ENCODE results near the gene NSRP1. TPM values are rescaled to one million over a fixed set of nuclear protein-coding genes. Genes with fewer than 3 reads are reported as not detected.

The NSRP1 gene
- total and polyA plus RNA-seq, 10 donors, result 15.5 to 39.8 (median 27.9) TPM

GRCh38 chr17:30091121-30091670 is 25.4 kb upstream of the NSRP1 start:
- 71 to 91% (median 80%) methylated on average over 4 of the region's 4 CpGs for WGBS, 5 donors
- peaks cover 0 to 9% (median 0%) of the 10 kb centered on the region in 7 donors for H3K27me3 ChIP-seq (replicated peaks in 1 of 7)
- no peak overlapping the region for H3K4me3 ChIP-seq
- no peak overlapping the region for H3K27ac ChIP-seq
- TF ChIP-seq CTCF (IDR thresholded peaks at IDR 0.05 in 8 of 11, conservative IDR thresholded peaks at IDR 0.05 in 3 of 11), result no peak
- TF ChIP-seq POLR2AphosphoS5 (IDR thresholded peaks at IDR 0.05), result no peak
- no peak for TF ChIP-seq POLR2A (IDR thresholded peaks at IDR 0.05)
- DNase-seq, result no peak
- H3K36me3 ChIP-seq, result no peaks in the 10 kb centered on the region
- no peaks in the 10 kb centered on the region for H3K9me3 ChIP-seq
- intact Hi-C loops (cut with DNase I; ENCODE audit: low total_unique reads), result loop anchor here (10.0 kb wide), 1 partner anchor 66 kb away; no protein-coding TSS in a partner anchor
- H3K4me1 ChIP-seq, result peaks cover 0 to 8% (median 6%) of the 10 kb centered on the region in 6 donors

- Histone ChIP-seq H3K4me3 (no peak overlapping the region), H3K27ac (no peak overlapping the region), H3K27me3 (replicated peaks in 1 of 7) (peaks cover 0 to 9% (median 0%) of the 10 kb centered on the region in 7 donors), H3K9me3 (no peaks in the 10 kb centered on the region), H3K36me3 (no peaks in the 10 kb centered on the region), H3K4me1 (peaks cover 0 to 8% (median 6%) of the 10 kb centered on the region in 6 donors)
- no peak for TF ChIP-seq POLR2AphosphoS5 (IDR thresholded peaks at IDR 0.05)
- no peak for TF ChIP-seq POLR2A (IDR thresholded peaks at IDR 0.05)
- no peak for TF ChIP-seq CTCF (IDR thresholded peaks at IDR 0.05 in 8 of 11, conservative IDR thresholded peaks at IDR 0.05 in 3 of 11)
- 69 to 80% (median 71%) methylated on average over 6 of the region's 6 CpGs for WGBS, 5 donors
- no peak for DNase-seq
- intact Hi-C loops (cut with DNase I; ENCODE audit: low total_unique reads), result loop anchor here (10.0 kb wide), 1 partner anchor 67 kb away; no protein-coding TSS in a partner anchor
Observed at GRCh38 chr17:30091771-30092170, 24.8 kb upstream of the NSRP1 start.

GRCh38 chr17:30092886-30093285 is 23.7 kb upstream of the NSRP1 start:
- peaks cover 0 to 9% (median 0%) of the 10 kb centered on the region in 7 donors for H3K27me3 ChIP-seq (replicated peaks in 1 of 7)
- H3K36me3 ChIP-seq, result no peaks in the 10 kb centered on the region
- intact Hi-C loops (cut with DNase I; ENCODE audit: low total_unique reads), result loop anchor here (10.0 kb wide), 1 partner anchor 68 kb away; no protein-coding TSS in a partner anchor
- no peak overlapping the region for H3K27ac ChIP-seq
- H3K9me3 ChIP-seq, result no peaks in the 10 kb centered on the region
- DNase-seq, result no peak
- H3K4me3 ChIP-seq, result no peak overlapping the region
- peaks cover 0 to 8% (median 6%) of the 10 kb centered on the region in 6 donors for H3K4me1 ChIP-seq
- TF ChIP-seq POLR2AphosphoS5 (IDR thresholded peaks at IDR 0.05) (no peak), CTCF (IDR thresholded peaks at IDR 0.05 in 8 of 11, conservative IDR thresholded peaks at IDR 0.05 in 3 of 11) (no peak), POLR2A (IDR thresholded peaks at IDR 0.05) (no peak)

GRCh38 chr17:30093463-30094147 is 23.0 kb upstream of the NSRP1 start:
- no peak for DNase-seq
- H3K27me3 ChIP-seq (replicated peaks in 1 of 7), result peaks cover 0 to 9% (median 0%) of the 10 kb centered on the region in 7 donors
- peaks cover 0 to 8% (median 6%) of the 10 kb centered on the region in 6 donors for H3K4me1 ChIP-seq
- H3K27ac ChIP-seq, result no peak overlapping the region
- no peaks in the 10 kb centered on the region for H3K36me3 ChIP-seq
- peak; percentile 67 to 87 (median 83) for TF ChIP-seq CTCF (IDR thresholded peaks at IDR 0.05 in 8 of 11, conservative IDR thresholded peaks at IDR 0.05 in 3 of 11)
- TF ChIP-seq POLR2AphosphoS5 (IDR thresholded peaks at IDR 0.05), result no peak
- TF ChIP-seq POLR2A (IDR thresholded peaks at IDR 0.05), result no peak
- no peaks in the 10 kb centered on the region for H3K9me3 ChIP-seq
- intact Hi-C loops (cut with DNase I; ENCODE audit: low total_unique reads), result loop anchor here (10.0 kb wide), 1 partner anchor 69 kb away; no protein-coding TSS in a partner anchor
- peak overlapping the region in 1 of 8 donors; percentile 8 for H3K4me3 ChIP-seq
- whole genome bisulfite sequencing, 5 donors, result 17 to 22% (median 18%) methylated on average over 12 of the region's 12 CpGs
